Stimulated activated CD8-positive, alpha-beta memory T cell treated with anti-CD3 and anti-CD28 coated beads, Interleukin-4, amount 100 ng/mL, for 24 hours (primary cell): Measurements from ENCODE around the gene MDFIC.

Source experiments
- DNase-seq: peaks from one replicate; pipeline ENCODE4 v3.0.0-alpha.2; 2020; ENCODE audit warnings: low read depth

Gene MDFIC

DNA sequence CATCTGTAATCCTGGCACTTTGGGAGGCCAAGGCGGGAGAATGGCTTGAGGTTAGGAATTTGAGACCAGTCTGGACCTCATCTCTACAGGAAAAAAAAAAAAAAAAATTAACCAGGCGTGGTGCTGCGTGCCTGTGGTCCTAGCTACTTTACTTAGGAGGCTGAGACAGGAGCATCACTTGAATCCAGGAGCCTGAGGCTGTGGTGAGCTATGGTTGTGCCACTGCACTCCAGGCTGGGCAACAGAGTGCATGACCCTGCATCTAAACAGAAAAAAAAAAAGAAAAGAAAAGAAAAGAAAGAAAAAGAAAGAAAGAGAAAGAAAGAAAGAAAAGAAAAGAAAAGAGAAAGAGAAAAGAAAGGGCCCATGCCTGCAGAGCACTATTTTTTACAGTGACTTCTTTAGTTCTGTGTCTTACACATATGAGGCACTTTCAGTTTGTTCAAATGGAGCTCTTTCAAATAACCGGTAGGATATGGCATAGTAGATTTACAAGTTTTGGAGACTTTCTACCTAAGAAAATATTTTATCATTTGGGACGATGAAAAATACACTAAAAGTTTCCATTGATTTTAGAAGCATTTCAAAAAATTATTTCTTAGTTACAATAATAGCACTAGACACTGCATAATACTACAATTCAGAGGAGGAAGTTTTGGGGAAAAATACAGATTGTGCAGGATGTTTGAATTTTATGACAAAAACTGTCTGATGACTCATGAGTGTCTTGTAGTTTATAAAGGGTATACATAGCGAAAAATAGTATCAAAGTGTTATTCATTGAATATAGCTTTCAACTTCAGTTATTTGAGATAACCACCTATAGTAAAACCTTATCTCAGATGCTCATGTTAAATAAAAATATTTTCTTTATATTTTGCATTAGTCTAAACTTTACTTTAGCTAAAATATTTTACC, 75.9 kb downstream of the MDFIC start:
- DNase-seq: no peak

- DNase-seq: no peak
These were observed 82.2 kb downstream of the MDFIC start for GRCh38 chr7:115004121-115004520.

GRCh38 chr7:115005251-115005650, 83.4 kb downstream of the MDFIC start:
- no peak for DNase-seq

DNA sequence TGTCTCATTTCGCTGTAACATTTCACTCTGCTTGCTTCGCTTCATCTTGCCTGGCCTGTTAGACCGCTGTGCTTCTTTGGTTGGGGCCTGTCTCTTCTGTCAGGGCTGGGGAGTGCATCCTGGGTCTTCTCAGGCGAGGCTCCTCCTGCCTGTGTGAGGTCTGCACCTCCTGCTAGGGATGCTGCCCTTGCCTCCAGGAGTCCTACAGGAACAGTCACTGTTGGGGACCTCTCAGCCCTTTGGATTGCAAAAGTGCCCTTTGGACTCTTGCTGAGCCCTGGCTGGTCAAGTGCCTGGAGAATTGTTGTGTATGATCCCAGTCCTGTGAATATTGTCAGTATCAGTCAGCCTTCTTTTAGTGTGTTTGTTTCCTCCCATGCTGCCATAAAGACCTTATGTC, 84.1 kb downstream of the MDFIC start:
- no peak for DNase-seq

DNA sequence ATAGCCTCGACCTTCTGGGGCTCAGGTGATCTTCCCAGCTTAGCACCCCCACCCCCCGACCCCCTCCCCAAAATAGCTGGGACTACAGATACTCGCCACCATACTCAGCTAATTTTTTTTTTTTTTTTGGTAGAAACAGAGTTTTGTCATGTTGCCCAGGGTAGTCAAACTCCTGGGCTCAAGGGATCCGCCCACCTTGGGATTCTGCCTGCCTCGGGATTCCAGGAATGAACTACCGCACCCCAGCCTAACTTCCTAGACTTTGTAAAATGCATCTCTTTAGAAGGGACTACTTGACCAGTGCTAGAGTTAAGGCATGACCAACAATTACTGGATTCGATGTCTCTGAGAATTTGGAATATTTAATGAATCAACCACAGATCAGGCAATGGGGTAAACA, 85.9 kb downstream of the MDFIC start:
- DNase-seq: no peak

GRCh38 chr7:115008465-115009114, 86.7 kb downstream of the MDFIC start:
- no peak for DNase-seq

GRCh38 chr7:115009139-115009538, 87.2 kb downstream of the MDFIC start:
- DNase-seq: no peak

DNA sequence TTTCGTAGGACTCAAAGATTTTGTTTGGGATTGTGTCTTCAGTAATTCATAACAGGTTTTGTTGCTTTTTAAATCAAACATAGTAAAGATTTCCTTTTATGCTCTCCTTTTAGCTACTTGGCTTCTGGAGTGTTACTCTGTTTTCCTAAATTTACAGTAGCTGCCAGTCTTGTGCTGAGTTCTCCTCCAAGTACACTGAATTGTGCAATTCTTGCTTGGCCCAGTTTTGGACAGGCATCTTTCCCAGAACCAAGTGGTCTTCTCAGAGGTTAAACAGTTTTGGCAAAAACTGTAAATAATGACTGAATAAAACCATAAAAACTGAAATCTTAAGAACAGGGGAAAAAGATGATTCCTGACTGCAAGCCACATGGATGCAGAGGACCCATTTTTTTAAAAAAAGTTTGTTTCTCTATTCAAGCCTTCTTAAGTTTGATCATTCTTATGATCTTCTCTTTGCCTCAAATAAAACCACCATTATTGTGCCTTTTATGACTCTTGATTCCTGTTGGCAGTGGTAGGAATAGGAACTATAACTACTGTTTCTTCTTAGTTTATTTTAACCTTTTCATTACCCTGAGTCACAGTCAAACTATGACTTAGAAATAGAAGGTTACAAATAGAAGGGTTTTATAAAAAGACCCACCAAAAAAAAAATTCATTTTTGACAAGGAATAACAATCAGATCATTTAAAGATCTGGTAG, 88.0 kb downstream of the MDFIC start:
- DNase-seq: no peak

GRCh38 chr7:115010441-115010820, 88.5 kb downstream of the MDFIC start:
- no peak for DNase-seq

DNA sequence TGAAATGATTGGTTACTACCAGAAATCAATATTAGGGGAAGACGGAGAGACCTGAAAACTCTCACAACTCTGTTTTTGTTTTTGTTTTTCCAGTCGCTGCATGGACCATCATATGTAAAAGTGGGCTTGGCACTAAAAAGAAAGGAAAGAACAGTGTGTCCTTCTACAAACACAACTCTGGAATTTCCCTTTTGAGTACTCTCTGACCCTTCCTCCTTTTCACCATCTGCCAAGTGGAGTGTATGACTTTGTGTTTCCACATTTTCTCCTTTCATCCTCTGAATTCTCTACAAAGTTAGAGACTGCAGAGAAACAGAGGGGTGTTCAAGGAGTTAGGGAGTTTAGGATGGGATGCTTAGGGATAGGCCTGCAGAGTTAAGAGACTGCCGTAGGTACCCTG, 92.0 kb downstream of the MDFIC start:
- no peak for DNase-seq

DNA sequence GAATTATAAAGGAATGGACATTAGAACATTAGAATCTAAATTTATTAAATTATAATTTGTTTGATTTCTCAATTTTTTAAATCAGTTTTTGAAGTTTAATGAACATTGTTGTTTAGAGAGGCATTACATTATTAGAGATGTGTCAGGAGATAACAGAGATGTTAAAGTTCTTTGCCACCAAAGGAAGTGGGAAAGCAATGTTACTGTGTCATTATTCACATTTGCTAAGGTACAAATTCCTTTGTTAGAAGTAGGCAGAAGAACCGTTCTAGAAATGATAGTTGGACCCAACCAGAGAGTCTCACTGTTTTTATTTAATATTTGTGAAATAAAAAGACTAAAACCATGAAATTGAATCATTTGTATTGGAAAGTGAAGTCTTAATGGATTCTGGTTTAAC, 92.9 kb downstream of the MDFIC start:
- DNase-seq: no peak

DNA sequence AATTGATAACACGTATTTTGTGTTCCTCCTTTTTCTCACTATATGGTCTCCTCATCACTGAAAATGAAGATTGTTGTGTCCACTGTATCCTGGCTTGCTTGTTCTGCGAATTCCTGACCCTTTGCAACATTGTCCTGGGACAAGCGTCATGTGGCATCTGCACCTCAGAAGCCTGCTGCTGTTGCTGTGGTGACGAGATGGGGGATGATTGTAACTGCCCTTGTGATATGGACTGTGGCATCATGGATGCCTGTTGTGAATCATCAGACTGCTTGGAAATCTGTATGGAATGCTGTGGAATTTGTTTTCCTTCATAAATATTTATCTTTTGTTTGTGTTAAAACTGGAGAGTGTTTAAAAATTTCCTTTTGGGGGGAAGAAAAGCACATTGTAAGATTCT, 93.7 kb downstream of the MDFIC start:
- DNase-seq: no peak

GRCh38 chr7:115019882-115020605, 98.2 kb downstream of the MDFIC start:
- DNase-seq: no peak

DNA sequence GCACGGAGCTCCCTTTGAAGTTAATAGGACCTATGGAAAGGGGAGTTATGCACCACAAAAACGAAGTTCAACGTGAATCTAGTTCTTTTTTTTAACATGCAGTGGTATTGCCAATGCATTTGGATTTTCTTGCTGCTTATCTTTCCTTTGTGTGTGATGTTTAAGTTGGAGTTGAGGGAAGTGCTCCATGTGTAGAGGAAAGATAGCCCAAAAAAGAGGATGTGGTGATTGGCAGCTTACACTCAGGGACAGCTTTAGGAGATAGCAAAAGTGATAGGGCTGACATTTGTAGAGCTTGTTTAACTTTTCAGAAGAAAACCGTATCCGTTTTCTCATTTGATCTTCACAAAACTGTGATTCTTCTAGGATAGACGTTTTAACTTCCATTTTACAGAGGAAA, 101.3 kb downstream of the MDFIC start:
- no peak for DNase-seq

- DNase-seq: no peak
These were observed 102.4 kb downstream of the MDFIC start for GRCh38 chr7:115024276-115024675.

- DNase-seq: no peak
These were observed 111.1 kb downstream of the MDFIC start for GRCh38 chr7:115032715-115033703.

DNA sequence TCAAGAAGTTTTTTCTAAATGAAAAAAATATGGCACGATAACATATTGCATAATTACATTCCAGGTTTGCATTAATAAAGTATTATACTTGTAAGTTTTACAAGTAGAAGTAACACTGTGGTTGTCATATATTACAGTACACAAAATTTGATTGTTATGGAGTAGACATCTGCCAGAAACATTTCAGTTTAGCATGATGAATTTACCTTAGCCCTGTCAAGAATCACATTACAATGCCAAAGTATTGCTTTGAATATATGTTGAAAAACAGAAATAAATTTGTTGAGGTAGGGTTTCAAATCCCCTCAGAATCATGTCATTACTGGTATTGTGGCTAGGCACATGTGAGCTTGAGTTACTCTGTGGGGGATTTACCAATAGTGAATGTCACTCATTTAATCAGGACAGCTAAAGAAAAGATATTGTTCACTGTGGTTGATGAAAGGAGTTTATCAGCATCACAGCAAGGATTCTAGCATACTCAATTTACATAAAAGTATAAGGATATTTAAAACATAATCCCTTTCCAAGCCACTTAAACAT, 112.1 kb downstream of the MDFIC start:
- DNase-seq: no peak

GRCh38 chr7:115034515-115034914, 112.6 kb downstream of the MDFIC start:
- no peak for DNase-seq

DNA sequence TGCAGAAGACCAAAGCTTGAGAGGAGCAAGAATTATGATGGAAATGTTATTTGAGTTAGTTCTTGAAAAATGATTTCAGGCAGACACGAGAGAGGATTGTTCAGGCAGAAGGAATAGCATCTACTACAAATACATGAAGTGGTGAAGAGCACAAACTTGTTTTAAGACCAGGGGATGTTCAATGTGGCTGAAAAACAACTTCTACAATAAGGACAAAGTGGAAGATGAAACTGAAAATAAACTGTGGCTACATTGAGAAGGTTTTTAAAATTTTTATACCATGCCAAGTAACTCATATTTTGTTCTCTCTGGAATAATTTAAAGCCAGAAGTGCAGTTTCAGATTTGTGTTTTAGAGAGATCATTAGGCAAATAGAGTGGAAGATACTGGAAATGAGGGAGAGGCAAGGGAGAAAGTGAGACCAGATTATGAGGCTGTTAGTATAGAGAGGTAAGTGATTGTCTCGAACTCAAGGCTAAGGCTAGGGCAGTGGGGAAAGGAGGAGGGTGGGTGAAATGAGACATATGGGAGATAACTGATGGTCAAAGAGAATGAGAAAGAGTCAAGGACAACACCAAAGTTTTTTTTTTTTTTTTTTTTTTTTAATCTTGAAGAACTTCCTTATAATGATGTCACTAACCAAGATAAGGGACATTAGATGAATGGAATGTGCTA, 115.4 kb downstream of the MDFIC start:
- no peak for DNase-seq

- DNase-seq: no peak
These were observed 116.3 kb downstream of the MDFIC start for GRCh38 chr7:115038158-115038557.
